Mucosa of descending colon (tissue), 3 donors: ENCODE results near the gene TXNRD2. TPM values are rescaled to one million over a fixed set of nuclear protein-coding genes. Genes with fewer than 3 reads are reported as not detected.

Experiments used
- ATAC-seq: fragments of 200-7000 bp; cut with Tn5 transposase; one replicate; pipeline ENCODE4 v1.9.1; 2020; ENCODE audit warnings: mild to moderate bottlenecking, moderate library complexity
- DNase-seq, 3 donors: peaks; one replicate each; pipeline ENCODE4 v3.0.0-alpha.2; 2020
- H3K36me3 ChIP-seq: fragments of 200-600 bp; one replicate; pipeline ENCODE4 v1.8.0; 2021; ENCODE audit warnings: low read depth, mild to moderate bottlenecking
- H3K4me1 ChIP-seq: fragments of 200-600 bp; one replicate; pipeline ENCODE4 v1.8.0; 2021; ENCODE audit warnings: low read depth, mild to moderate bottlenecking
- H3K4me3 ChIP-seq: fragments of 200-600 bp; one replicate; pipeline ENCODE4 v1.8.0; 2021; ENCODE audit warnings: mild to moderate bottlenecking
- H3K9me3 ChIP-seq: fragments of 200-600 bp; one replicate; pipeline ENCODE4 v1.8.0; 2021; ENCODE audit warnings: mild to moderate bottlenecking
- intact Hi-C, 2 donors: fragments of 100-400 bp; cut with DNase I in 1 of 2; cut with micrococcal nuclease in 1 of 2; formaldehyde crosslinking; loops; one replicate each; pipeline versions ENCODE4 v1.11.0 to v1.11.1; 2022; cut with DNase I, micrococcal nuclease
- total RNA-seq, 3 donors: library from RNA; stranded (reverse); fragmentation: NEBNext Ultra II Directional in 2 of 3; extraction: Animal tissue kit (Norgen Biotek cat#: 25700) in 2 of 3; gene quantifications; one replicate each; pipeline versions ENCODE4 v1.2.1 to v1.2.4, GENCODE V29; 2021 to 2023
- TF ChIP-seq, protein P1 (sequence below): fragments of 200-600 bp; IDR thresholded peaks from one replicate; pipeline ENCODE4 v1.8.0; 2022; ENCODE audit warnings: antibody characterized with exemption, mild to moderate bottlenecking
- donor health status: DM: no; HTN: no; CAD: no; lungs with moderate emphysema.
- donor health status: DM: no; HTN: no; CAD: no.
- donor health status: DM: no; HTN: yes; CAD: no.

Gene TXNRD2
- total RNA-seq, 3 donors from 2014 or later, result 20.9 to 23.6 (median 22.6) TPM

- no peak overlapping the region for H3K4me3 ChIP-seq
- ATAC-seq (no peak), DNase-seq (no peak)
- TF ChIP-seq, protein P1, sequence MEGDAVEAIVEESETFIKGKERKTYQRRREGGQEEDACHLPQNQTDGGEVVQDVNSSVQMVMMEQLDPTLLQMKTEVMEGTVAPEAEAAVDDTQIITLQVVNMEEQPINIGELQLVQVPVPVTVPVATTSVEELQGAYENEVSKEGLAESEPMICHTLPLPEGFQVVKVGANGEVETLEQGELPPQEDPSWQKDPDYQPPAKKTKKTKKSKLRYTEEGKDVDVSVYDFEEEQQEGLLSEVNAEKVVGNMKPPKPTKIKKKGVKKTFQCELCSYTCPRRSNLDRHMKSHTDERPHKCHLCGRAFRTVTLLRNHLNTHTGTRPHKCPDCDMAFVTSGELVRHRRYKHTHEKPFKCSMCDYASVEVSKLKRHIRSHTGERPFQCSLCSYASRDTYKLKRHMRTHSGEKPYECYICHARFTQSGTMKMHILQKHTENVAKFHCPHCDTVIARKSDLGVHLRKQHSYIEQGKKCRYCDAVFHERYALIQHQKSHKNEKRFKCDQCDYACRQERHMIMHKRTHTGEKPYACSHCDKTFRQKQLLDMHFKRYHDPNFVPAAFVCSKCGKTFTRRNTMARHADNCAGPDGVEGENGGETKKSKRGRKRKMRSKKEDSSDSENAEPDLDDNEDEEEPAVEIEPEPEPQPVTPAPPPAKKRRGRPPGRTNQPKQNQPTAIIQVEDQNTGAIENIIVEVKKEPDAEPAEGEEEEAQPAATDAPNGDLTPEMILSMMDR, result no peak
- H3K4me1 ChIP-seq, result peaks cover 22% of the 10 kb centered on the region
- no peaks in the 10 kb centered on the region for H3K9me3 ChIP-seq
- intact Hi-C loops, result no loop called here
- peaks cover 3% of the 10 kb centered on the region for H3K36me3 ChIP-seq
Observed at GRCh38 chr22:19964701-19965386, 23.2 kb upstream of the TXNRD2 start.

DNA sequence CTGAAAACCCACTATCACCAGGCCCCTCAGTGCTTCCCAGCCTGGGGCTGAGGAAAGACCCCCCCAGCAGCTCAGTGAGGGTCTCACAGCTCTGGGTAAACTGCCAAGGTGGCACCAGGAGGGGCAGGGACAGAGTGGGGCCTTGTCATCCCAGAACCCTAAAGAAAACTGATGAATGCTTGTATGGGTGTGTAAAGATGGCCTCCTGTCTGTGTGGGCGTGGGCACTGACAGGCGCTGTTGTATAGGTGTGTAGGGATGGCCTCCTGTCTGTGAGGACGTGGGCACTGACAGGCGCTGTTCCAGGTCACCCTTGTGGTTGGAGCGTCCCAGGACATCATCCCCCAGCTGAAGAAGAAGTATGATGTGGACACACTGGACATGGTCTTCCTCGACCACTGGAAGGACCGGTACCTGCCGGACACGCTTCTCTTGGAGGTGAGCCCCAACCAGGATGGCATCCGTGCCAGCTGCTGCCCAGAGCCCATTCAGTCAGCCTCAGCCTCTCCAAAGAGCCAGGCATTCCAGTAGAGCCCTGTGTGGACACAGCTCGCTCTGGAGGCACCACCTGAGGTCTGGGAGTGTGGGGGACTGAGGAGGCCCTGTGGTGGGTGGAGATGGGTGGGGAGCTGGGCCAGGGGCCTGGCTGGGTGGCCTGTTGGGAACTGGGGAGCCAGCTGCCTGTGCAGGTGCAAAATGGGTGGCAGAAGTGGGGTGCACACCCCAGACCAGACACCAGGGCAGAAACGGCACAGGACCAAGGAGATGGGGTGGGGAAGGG, 22.4 kb upstream of the TXNRD2 start:
- TF ChIP-seq, protein P1, result no peak
- intact Hi-C loops, result no loop called here
- Histone ChIP-seq H3K4me1 (peaks cover 28% of the 10 kb centered on the region), H3K4me3 (no peak overlapping the region), H3K9me3 (no peaks in the 10 kb centered on the region), H3K36me3 (peaks cover 3% of the 10 kb centered on the region)
- DNase-seq, result peak in 1 of 3 donors; percentile 46
- no peak for ATAC-seq

- H3K4me3 ChIP-seq, result no peak overlapping the region
- intact Hi-C loops, result no loop called here
- peaks cover 28% of the 10 kb centered on the region for H3K4me1 ChIP-seq
- ATAC-seq (peak; percentile 92), DNase-seq (peak; percentile 92 to 94 (median 94))
- H3K9me3 ChIP-seq, result no peaks in the 10 kb centered on the region
- TF ChIP-seq, protein P1, result no peak
- H3K36me3 ChIP-seq, result peaks cover 3% of the 10 kb centered on the region
Observed at GRCh38 chr22:19962909-19963806, 21.5 kb upstream of the TXNRD2 start.

- H3K9me3 ChIP-seq, result no peaks in the 10 kb centered on the region
- intact Hi-C loops, result no loop called here
- peak; percentile 84 for ATAC-seq
Observed at GRCh38 chr22:19962246-19962908, 20.8 kb upstream of the TXNRD2 start.

More at GRCh38 chr22:19962246-19962908, 20.8 kb upstream of the TXNRD2 start:
- DNase-seq, result peak; percentile 91
- Histone ChIP-seq H3K36me3 (peaks cover 3% of the 10 kb centered on the region), H3K4me3 (no peak overlapping the region), H3K4me1 (peaks cover 28% of the 10 kb centered on the region)
- TF ChIP-seq, protein P1, result peak; percentile 69
